AG09319 (cell line): ENCODE data around the gene UBE2QL1.

Experiments used
- DNase-seq: peaks from one replicate; pipeline ENCODE4 v3.0.0-alpha.2; 2010; ENCODE audit warnings: low read depth; ENCODE audit errors: extremely low read depth
- CTCF ChIP-seq: IDR thresholded peaks from 2 replicates; pipeline ENCODE4 v1.5.1; 2011; ENCODE audit warnings: low read depth, mild to moderate bottlenecking, inconsistent platforms, low read length, moderate library complexity

UBE2QL1 gene

GRCh38 chr5:6497262-6497661, 48.6 kb downstream of the UBE2QL1 start:
- no peak for DNase-seq
- no peak for TF ChIP-seq CTCF

GRCh38 chr5:6498968-6499367, 50.3 kb downstream of the UBE2QL1 start:
- TF ChIP-seq CTCF, result no peak
- DNase-seq, result no peak

GRCh38 chr5:6501701-6502100, 53.0 kb downstream of the UBE2QL1 start:
- no peak for DNase-seq
- no peak for TF ChIP-seq CTCF

- TF ChIP-seq CTCF, result no peak
Observed at GRCh38 chr5:6502421-6502820, 53.8 kb downstream of the UBE2QL1 start.

GRCh38 chr5:6503342-6503741, 54.7 kb downstream of the UBE2QL1 start:
- no peak for DNase-seq
- no peak for TF ChIP-seq CTCF

More at GRCh38 chr5:6502421-6502820, 53.8 kb downstream of the UBE2QL1 start:
- no peak for DNase-seq

GRCh38 chr5:6504677-6505415, 56.2 kb downstream of the UBE2QL1 start:
- no peak for DNase-seq
- TF ChIP-seq CTCF, result no peak

- no peak for DNase-seq
- no peak for TF ChIP-seq CTCF
Observed at GRCh38 chr5:6505416-6505755, 56.7 kb downstream of the UBE2QL1 start.
